Measurements from ENCODE around the gene KRT79. TPM values are rescaled to one million over a fixed set of nuclear protein-coding genes. Genes with fewer than 3 reads are reported as not detected.

Gene KRT79
- total RNA-seq, 1 experiment from 2014 or later, result not detected

DNA sequence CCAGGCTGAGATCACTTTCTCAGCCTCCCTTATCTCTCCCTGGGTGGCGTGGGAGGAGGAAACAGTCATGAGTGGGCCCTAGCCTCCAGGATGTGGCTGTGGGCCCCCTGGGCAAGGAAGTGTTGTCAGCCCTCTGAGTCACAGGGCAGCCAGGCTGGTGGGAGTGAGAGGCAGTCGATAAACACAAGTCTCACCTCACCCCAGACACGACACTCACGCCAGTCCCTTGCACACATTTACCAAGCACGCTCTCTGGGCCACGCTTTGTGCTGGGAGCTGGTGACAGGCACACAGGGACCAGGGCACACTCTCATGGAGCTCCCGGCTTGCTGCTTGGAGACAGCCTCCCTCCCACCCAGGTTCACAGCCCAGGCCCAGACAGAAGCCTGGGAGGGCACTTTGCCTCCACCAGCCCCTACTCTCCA is 1.9 kb upstream of the KRT79 start:
- ChIA-PET POLR2A (no interaction called here), CTCF (no interaction called here)
- ATAC-seq, result peak; percentile 59
- TF ChIP-seq, protein P1, sequence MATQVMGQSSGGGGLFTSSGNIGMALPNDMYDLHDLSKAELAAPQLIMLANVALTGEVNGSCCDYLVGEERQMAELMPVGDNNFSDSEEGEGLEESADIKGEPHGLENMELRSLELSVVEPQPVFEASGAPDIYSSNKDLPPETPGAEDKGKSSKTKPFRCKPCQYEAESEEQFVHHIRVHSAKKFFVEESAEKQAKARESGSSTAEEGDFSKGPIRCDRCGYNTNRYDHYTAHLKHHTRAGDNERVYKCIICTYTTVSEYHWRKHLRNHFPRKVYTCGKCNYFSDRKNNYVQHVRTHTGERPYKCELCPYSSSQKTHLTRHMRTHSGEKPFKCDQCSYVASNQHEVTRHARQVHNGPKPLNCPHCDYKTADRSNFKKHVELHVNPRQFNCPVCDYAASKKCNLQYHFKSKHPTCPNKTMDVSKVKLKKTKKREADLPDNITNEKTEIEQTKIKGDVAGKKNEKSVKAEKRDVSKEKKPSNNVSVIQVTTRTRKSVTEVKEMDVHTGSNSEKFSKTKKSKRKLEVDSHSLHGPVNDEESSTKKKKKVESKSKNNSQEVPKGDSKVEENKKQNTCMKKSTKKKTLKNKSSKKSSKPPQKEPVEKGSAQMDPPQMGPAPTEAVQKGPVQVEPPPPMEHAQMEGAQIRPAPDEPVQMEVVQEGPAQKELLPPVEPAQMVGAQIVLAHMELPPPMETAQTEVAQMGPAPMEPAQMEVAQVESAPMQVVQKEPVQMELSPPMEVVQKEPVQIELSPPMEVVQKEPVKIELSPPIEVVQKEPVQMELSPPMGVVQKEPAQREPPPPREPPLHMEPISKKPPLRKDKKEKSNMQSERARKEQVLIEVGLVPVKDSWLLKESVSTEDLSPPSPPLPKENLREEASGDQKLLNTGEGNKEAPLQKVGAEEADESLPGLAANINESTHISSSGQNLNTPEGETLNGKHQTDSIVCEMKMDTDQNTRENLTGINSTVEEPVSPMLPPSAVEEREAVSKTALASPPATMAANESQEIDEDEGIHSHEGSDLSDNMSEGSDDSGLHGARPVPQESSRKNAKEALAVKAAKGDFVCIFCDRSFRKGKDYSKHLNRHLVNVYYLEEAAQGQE (IDR thresholded peaks at IDR 0.05; ENCODE audit: insufficient read depth in 1 of 2, low read depth in 2 of 2, low read length in 1 of 2), result no peak
- TF ChIP-seq POLR2AphosphoS5 (IDR thresholded peaks at IDR 0.05; ENCODE audit: low read depth, low read length), result no peak
- no peak for TF ChIP-seq TCF7L2 (IDR thresholded peaks at IDR 0.05; ENCODE audit: low read depth, low read length)
- no peak for TF ChIP-seq SIN3A (IDR thresholded peaks at IDR 0.05; ENCODE audit: borderline replicate concordance, insufficient read depth, low read depth, low read length)
- TF ChIP-seq, protein P2, sequence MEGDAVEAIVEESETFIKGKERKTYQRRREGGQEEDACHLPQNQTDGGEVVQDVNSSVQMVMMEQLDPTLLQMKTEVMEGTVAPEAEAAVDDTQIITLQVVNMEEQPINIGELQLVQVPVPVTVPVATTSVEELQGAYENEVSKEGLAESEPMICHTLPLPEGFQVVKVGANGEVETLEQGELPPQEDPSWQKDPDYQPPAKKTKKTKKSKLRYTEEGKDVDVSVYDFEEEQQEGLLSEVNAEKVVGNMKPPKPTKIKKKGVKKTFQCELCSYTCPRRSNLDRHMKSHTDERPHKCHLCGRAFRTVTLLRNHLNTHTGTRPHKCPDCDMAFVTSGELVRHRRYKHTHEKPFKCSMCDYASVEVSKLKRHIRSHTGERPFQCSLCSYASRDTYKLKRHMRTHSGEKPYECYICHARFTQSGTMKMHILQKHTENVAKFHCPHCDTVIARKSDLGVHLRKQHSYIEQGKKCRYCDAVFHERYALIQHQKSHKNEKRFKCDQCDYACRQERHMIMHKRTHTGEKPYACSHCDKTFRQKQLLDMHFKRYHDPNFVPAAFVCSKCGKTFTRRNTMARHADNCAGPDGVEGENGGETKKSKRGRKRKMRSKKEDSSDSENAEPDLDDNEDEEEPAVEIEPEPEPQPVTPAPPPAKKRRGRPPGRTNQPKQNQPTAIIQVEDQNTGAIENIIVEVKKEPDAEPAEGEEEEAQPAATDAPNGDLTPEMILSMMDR (IDR thresholded peaks at IDR 0.05), result no peak
- BruUV-seq (replicated peaks), result no TSS peak
- H3K27me3 ChIP-seq (ENCODE audit: control insufficient read depth, insufficient read depth, low read length), result no peaks in the 10 kb centered on the region
- intact Hi-C loops (cut with micrococcal nuclease; ENCODE audit: unreplicated experiment) (no loop called here), in situ Hi-C loops (cut with HindIII; ENCODE audit: low pct_unique_long_range_greater_than_20kb, low sequenced_read_pairs) (no loop called here)
- no peaks in the 10 kb centered on the region for H3K36me3 ChIP-seq (ENCODE audit: control insufficient read depth, insufficient read depth, low read length)
- no peak overlapping the region for H3K4me3 ChIP-seq (ENCODE audit: low read depth in 2 of 2, low read length in 2 of 2)
- no peak overlapping the region for H3K27ac ChIP-seq (ENCODE audit: low read length)
- peaks cover 3% of the 10 kb centered on the region; the same call in 1 of the 2 replicates for H3K4me1 ChIP-seq (ENCODE audit: control insufficient read depth, insufficient read depth, low read length)
- no peak for DNase-seq (ENCODE audit: low read depth, low spot score)
- no peaks in the 10 kb centered on the region for H3K9me3 ChIP-seq (ENCODE audit: control insufficient read depth, insufficient read depth, low read depth, low read length)

DNA sequence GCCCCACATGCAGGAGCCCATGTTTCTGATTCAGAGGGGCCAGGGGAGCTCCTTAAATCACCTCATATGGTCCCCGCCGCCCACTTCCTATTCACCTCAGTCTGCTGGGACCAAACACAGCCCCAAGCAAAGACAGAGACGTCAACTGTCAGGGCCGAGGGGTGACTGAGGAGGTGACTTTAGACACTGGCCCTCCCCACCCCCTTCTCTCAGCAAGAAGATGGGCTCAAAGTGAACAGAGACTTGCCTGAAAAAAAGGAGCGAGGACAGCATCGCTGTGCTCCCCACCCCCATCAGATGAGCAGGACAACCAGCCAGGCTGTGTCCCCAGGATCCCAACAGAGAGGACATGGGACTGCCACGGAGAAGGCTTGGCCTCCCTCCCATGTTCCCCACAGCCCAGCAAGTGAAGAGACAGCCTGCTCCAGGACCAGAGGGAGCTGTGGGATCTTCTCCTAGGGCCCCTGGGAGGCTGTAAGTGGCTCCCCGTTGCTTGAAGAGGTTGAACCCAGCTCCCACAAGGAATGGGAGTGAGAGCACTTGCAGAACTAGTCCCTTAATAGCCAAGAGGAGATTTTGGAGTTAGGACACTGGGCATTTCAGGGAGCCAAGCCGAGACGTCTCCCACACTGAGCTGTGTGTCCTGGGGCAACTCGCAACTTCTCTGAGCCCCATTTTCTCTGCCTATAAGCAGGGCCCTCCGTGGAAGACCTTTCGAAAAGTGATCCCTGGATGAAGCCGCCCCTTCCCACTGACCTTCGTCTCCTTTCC is 1.3 kb upstream of the KRT79 start:
- H3K4me3 ChIP-seq (ENCODE audit: low read depth in 2 of 2, low read length in 2 of 2), result no peak overlapping the region
- no peaks in the 10 kb centered on the region for H3K36me3 ChIP-seq (ENCODE audit: control insufficient read depth, insufficient read depth, low read length)
- no peaks in the 10 kb centered on the region for H3K9me3 ChIP-seq (ENCODE audit: control insufficient read depth, insufficient read depth, low read depth, low read length)
- H3K27ac ChIP-seq (ENCODE audit: low read length), result no peak overlapping the region
- ATAC-seq (no peak), DNase-seq (ENCODE audit: low read depth, low spot score) (no peak)
- no peaks in the 10 kb centered on the region for H3K27me3 ChIP-seq (ENCODE audit: control insufficient read depth, insufficient read depth, low read length)
- POLR2A ChIA-PET, result no interaction called here
- CTCF ChIA-PET, result no interaction called here
- peaks cover 3% of the 10 kb centered on the region; the same call in 1 of the 2 replicates for H3K4me1 ChIP-seq (ENCODE audit: control insufficient read depth, insufficient read depth, low read length)
- no TSS peak for BruUV-seq (replicated peaks)
- TF ChIP-seq, protein P2 (IDR thresholded peaks at IDR 0.05), result no peak
- TF ChIP-seq, protein P1 (IDR thresholded peaks at IDR 0.05; ENCODE audit: insufficient read depth in 1 of 2, low read depth in 2 of 2, low read length in 1 of 2), result no peak
- no peak for TF ChIP-seq TCF7L2 (IDR thresholded peaks at IDR 0.05; ENCODE audit: low read depth, low read length)
- TF ChIP-seq SIN3A (IDR thresholded peaks at IDR 0.05; ENCODE audit: borderline replicate concordance, insufficient read depth, low read depth, low read length), result no peak
- TF ChIP-seq POLR2AphosphoS5 (IDR thresholded peaks at IDR 0.05; ENCODE audit: low read depth, low read length), result no peak
- intact Hi-C loops (cut with micrococcal nuclease; ENCODE audit: unreplicated experiment) (no loop called here), in situ Hi-C loops (cut with HindIII; ENCODE audit: low pct_unique_long_range_greater_than_20kb, low sequenced_read_pairs) (no loop called here)

Data from Panc1 (cell line).